ENCODE results near the gene PRKG1. TPM values are rescaled to one million over a fixed set of nuclear protein-coding genes. Genes with fewer than 3 reads are reported as not detected.

PRKG1 gene
- total RNA-seq, 4 donors from 2014 or later, result 24.0 to 89.1 (median 45.7) TPM

DNA sequence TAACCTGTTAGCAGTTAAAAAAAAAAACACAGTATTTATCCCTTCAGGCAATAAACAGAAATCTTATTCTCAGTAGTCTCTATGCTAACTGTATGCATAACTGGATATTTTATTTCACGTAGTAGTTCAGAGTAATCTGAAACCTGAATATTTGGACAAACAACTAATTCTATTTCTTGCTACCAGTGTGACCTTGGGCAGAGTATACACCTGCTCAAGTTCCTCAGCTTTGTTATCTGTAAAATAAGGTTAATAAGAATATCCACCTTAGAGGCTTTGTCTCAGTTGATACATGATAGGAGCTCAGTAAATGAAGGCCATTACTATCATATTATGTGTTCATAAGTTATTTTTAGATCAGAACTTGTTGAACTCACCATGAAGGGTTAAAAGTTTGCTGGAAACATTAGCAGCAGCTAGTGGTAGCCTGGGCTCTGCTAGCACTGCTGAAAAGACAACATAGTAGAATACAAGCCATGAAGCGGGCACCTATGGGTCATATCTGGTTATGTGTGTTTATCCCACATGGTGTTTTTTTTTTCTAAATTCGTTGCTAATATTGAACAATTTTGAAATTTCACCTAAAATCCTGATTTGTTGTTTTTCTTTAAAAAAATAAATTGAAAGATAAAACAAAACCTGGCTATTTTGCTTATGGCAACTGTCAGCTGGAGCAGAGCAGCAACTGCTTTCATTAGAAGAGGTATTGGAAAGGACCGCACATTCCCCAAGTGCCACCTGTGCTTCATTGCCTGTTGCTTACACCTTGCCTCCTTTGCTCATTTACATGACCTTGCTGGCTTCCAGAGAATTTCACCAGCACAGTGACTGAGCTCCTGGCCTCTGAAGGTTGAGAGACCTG is 303.0 kb downstream of the PRKG1 start:
- H3K27ac ChIP-seq, result no peak overlapping the region
- H3K9me3 ChIP-seq, result no peaks in the 10 kb centered on the region
- no peaks in the 10 kb centered on the region for H3K36me3 ChIP-seq
- no peaks in the 10 kb centered on the region for H3K4me1 ChIP-seq
- TF ChIP-seq, protein P1, sequence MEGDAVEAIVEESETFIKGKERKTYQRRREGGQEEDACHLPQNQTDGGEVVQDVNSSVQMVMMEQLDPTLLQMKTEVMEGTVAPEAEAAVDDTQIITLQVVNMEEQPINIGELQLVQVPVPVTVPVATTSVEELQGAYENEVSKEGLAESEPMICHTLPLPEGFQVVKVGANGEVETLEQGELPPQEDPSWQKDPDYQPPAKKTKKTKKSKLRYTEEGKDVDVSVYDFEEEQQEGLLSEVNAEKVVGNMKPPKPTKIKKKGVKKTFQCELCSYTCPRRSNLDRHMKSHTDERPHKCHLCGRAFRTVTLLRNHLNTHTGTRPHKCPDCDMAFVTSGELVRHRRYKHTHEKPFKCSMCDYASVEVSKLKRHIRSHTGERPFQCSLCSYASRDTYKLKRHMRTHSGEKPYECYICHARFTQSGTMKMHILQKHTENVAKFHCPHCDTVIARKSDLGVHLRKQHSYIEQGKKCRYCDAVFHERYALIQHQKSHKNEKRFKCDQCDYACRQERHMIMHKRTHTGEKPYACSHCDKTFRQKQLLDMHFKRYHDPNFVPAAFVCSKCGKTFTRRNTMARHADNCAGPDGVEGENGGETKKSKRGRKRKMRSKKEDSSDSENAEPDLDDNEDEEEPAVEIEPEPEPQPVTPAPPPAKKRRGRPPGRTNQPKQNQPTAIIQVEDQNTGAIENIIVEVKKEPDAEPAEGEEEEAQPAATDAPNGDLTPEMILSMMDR (IDR thresholded peaks at IDR 0.05), result no peak
- TF ChIP-seq POLR2A (IDR thresholded peaks at IDR 0.05), result no peak
- no peak overlapping the region for H3K4me3 ChIP-seq
- H3K27me3 ChIP-seq, result no peaks in the 10 kb centered on the region
- no peak for DNase-seq

GRCh38 chr10:51377932-51378599 is 303.8 kb downstream of the PRKG1 start:
- TF ChIP-seq POLR2A (IDR thresholded peaks at IDR 0.05), result no peak
- TF ChIP-seq, protein P1 (IDR thresholded peaks at IDR 0.05), result no peak
- H3K9me3 ChIP-seq, result no peaks in the 10 kb centered on the region
- H3K4me1 ChIP-seq, result no peaks in the 10 kb centered on the region
- H3K27ac ChIP-seq, result no peak overlapping the region
- H3K27me3 ChIP-seq, result no peaks in the 10 kb centered on the region
- no peak for DNase-seq
- no peaks in the 10 kb centered on the region for H3K36me3 ChIP-seq
- H3K4me3 ChIP-seq, result no peak overlapping the region

- H3K27ac ChIP-seq, result no peak overlapping the region
- no peak overlapping the region for H3K4me3 ChIP-seq
- DNase-seq, result no peak
- TF ChIP-seq POLR2A (IDR thresholded peaks at IDR 0.05), result no peak
- TF ChIP-seq, protein P1 (IDR thresholded peaks at IDR 0.05), result no peak
- H3K4me1 ChIP-seq, result no peaks in the 10 kb centered on the region
- no peaks in the 10 kb centered on the region for H3K9me3 ChIP-seq
- H3K36me3 ChIP-seq, result no peaks in the 10 kb centered on the region
- no peaks in the 10 kb centered on the region for H3K27me3 ChIP-seq
These were observed 307.9 kb downstream of the PRKG1 start for GRCh38 chr10:51382181-51382580.

DNA sequence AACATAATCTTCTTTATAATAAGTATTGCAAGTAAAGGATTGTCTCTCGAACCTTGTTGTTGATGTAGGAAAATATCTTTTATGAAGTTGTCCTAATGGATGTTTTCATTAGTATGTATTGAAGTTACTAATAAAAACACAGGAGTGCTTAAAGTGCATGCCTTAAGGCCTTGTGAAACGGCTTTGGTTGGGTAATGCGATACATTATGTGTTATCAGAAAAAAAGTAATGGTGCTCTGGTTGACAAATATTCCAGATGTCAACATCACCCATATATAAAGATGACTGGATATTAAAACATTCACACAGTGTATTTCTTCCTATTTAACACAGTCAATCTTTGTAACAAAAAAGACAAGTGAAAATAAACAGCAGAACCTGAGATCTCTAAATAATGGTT is 310.7 kb downstream of the PRKG1 start:
- no peak for DNase-seq
- Histone ChIP-seq H3K4me3 (no peak overlapping the region), H3K4me1 (peaks cover 0 to 11% (median 3%) of the 10 kb centered on the region in 4 donors), H3K27ac (no peak overlapping the region), H3K27me3 (no peaks in the 10 kb centered on the region), H3K9me3 (no peaks in the 10 kb centered on the region), H3K36me3 (no peaks in the 10 kb centered on the region)
- TF ChIP-seq, protein P1 (IDR thresholded peaks at IDR 0.05), result no peak
- TF ChIP-seq POLR2A (IDR thresholded peaks at IDR 0.05), result no peak

DNA sequence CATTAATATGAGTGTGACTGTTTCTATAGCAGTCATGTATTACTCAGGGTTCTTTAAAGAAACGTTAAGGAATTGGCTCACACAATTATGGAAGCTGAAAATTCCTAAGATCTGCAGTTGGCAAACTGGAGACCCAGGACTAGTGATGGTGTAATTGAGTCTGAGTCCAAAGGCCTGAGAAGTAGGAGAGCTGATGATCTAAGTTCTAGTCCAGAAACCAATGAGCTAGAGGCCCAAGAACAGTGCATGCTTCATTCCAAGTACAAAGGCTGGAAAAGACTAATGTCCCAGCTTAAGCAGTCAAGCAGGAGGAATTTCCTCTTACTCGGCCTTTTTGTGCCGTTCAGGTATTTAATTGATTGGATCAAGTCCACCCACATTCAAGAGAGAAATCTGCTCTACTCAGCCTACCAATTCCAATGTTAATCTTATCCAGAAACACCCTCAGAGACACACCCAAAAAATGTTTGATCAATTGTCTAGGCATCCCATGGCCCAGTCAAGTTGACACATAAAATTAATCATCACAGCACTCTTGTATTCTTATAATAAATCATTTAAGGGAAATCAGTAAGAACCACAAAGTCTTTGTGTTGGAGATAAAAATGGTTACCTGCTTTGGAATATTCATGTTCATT is 312.1 kb downstream of the PRKG1 start:
- Histone ChIP-seq H3K27ac (no peak overlapping the region), H3K27me3 (no peaks in the 10 kb centered on the region), H3K9me3 (no peaks in the 10 kb centered on the region), H3K4me1 (peaks cover 0 to 20% (median 3%) of the 10 kb centered on the region in 4 donors), H3K4me3 (no peak overlapping the region), H3K36me3 (no peaks in the 10 kb centered on the region)
- DNase-seq, result no peak
- TF ChIP-seq, protein P1 (IDR thresholded peaks at IDR 0.05), result no peak
- TF ChIP-seq POLR2A (IDR thresholded peaks at IDR 0.05), result no peak

Measured in Peyer's patch (tissue), 4 donors.